H9 (cell line): ENCODE data around the gene DNER. TPM values are rescaled to one million over a fixed set of nuclear protein-coding genes. Genes with fewer than 3 reads are reported as not detected.
"Not testable (repeated sequence)": the region's sequence is repeated elsewhere in the genome, so short reads cannot be mapped to it uniquely, and the experiment has no call there.

ENCODE experiments used
- DNase-seq: peaks from one replicate; pipeline ENCODE4 v3.0.0-alpha.2; 2017
- H2AFZ ChIP-seq: one replicate; pipeline ENCODE4 v1.6.1; 2013; ENCODE audit warnings: mild to moderate bottlenecking, low read length, control low read depth, moderate library complexity
- H2AK5ac ChIP-seq: 2 replicates; pipeline ENCODE4 v1.6.1; 2013; ENCODE audit warnings: low read length, control low read depth, mixed read lengths; ENCODE audit not compliant: insufficient read length
- H2BK120ac ChIP-seq: one replicate; pipeline ENCODE4 v1.6.1; 2013; ENCODE audit warnings: low read depth, mild to moderate bottlenecking, low read length, control low read depth, inconsistent platforms; ENCODE audit not compliant: poor library complexity, severe bottlenecking
- H2BK12ac ChIP-seq: 2 replicates; pipeline ENCODE4 v1.6.1; 2013; ENCODE audit warnings: low read length, control low read depth, mixed read lengths, low read depth; ENCODE audit not compliant: insufficient read length
- H2BK15ac ChIP-seq: 2 replicates; pipeline ENCODE4 v1.6.1; 2013; ENCODE audit warnings: low read depth, low read length, control low read depth
- H2BK20ac ChIP-seq: one replicate; pipeline ENCODE4 v1.6.1; 2013; ENCODE audit warnings: low read depth, mild to moderate bottlenecking, low read length, control low read depth, inconsistent platforms; ENCODE audit not compliant: poor library complexity, severe bottlenecking
- H2BK5ac ChIP-seq: 2 replicates; pipeline ENCODE4 v1.6.1; 2013; ENCODE audit warnings: low read length, control low read depth, mixed read lengths; ENCODE audit not compliant: insufficient read length
- H3K14ac ChIP-seq: 2 replicates; pipeline ENCODE4 v1.6.1; 2013; ENCODE audit warnings: low read length, control low read depth; ENCODE audit not compliant: insufficient read depth
- H3K18ac ChIP-seq: 2 replicates; pipeline ENCODE4 v1.6.1; 2013; ENCODE audit warnings: low read depth, mild to moderate bottlenecking, mixed read lengths, low read length, control low read depth; ENCODE audit not compliant: insufficient read length
- H3K23ac ChIP-seq: 2 replicates; pipeline ENCODE4 v1.6.1; 2013; ENCODE audit warnings: low read length, control low read depth, mixed read lengths, low read depth; ENCODE audit not compliant: insufficient read length
- H3K23me2 ChIP-seq: 2 replicates; pipeline ENCODE4 v1.6.1; 2013; ENCODE audit warnings: low read depth, mild to moderate bottlenecking, mixed read lengths, low read length, control low read depth; ENCODE audit not compliant: insufficient read length, poor library complexity, severe bottlenecking
- H3K27ac ChIP-seq: 2 replicates; pipeline ENCODE4 v1.5.1; 2013; ENCODE audit warnings: low read length, control low read depth, mixed read lengths, low read depth; ENCODE audit not compliant: insufficient read length
- H3K27me3 ChIP-seq: 2 replicates; pipeline ENCODE4 v1.6.1; 2013; ENCODE audit warnings: low read length, control low read depth, inconsistent platforms; ENCODE audit not compliant: insufficient read depth
- H3K4ac ChIP-seq: 2 replicates; pipeline ENCODE4 v1.6.1; 2013; ENCODE audit warnings: low read depth, mild to moderate bottlenecking, control low read depth, inconsistent platforms, low read length, moderate library complexity
- H3K4me1 ChIP-seq: 2 replicates; pipeline ENCODE4 v1.6.1; 2013; ENCODE audit warnings: low read length, control low read depth, inconsistent platforms; ENCODE audit not compliant: insufficient read depth
- H3K4me2 ChIP-seq: 2 replicates; pipeline ENCODE4 v1.6.1; 2013; ENCODE audit warnings: low read length, control low read depth, mixed read lengths; ENCODE audit not compliant: insufficient read length, insufficient read depth
- H3K56ac ChIP-seq: 2 replicates; pipeline ENCODE4 v1.6.1; 2013; ENCODE audit warnings: low read depth, mild to moderate bottlenecking, mixed read lengths, low read length, control low read depth; ENCODE audit not compliant: insufficient read length
- H3K79me1 ChIP-seq: 2 replicates; pipeline ENCODE4 v1.6.1; 2013; ENCODE audit warnings: low read depth, mild to moderate bottlenecking, moderate library complexity, low read length, control low read depth, inconsistent platforms; ENCODE audit not compliant: insufficient read depth, poor library complexity, severe bottlenecking
- H3K79me2 ChIP-seq: 2 replicates; pipeline ENCODE4 v1.6.1; 2013; ENCODE audit warnings: low read length, control low read depth, inconsistent platforms; ENCODE audit not compliant: insufficient read depth
- H3K9ac ChIP-seq: 2 replicates; pipeline ENCODE4 v1.6.1; 2013; ENCODE audit warnings: low read length, control low read depth, mixed read lengths; ENCODE audit not compliant: insufficient read length; ENCODE audit errors: extremely low read depth
- H3K9me3 ChIP-seq: one replicate; pipeline ENCODE4 v1.6.1; 2013; ENCODE audit warnings: low read depth, low read length, inconsistent platforms; ENCODE audit not compliant: control insufficient read depth
- H3T11ph ChIP-seq: one replicate; pipeline ENCODE4 v1.6.1; 2013; ENCODE audit warnings: mild to moderate bottlenecking, low read length, control low read depth, inconsistent platforms
- H4K20me1 ChIP-seq: one replicate; pipeline ENCODE4 v1.6.1; 2013; ENCODE audit not compliant: control insufficient read depth, insufficient read length, insufficient read depth
- H4K5ac ChIP-seq: 2 replicates; pipeline ENCODE4 v1.6.1; 2013; ENCODE audit warnings: low read depth, mild to moderate bottlenecking, mixed read lengths, low read length, control low read depth; ENCODE audit not compliant: insufficient read length
- H4K8ac ChIP-seq: replicated peaks from 2 replicates; pipeline ENCODE4 v1.6.1; 2013; ENCODE audit warnings: low read length, control low read depth, mixed read lengths, low read depth; ENCODE audit not compliant: insufficient read length
- H4K91ac ChIP-seq: 2 replicates; pipeline ENCODE4 v1.6.1; 2013; ENCODE audit warnings: low read depth, mild to moderate bottlenecking, moderate library complexity, mixed read lengths, low read length, control low read depth; ENCODE audit not compliant: insufficient read length
- H3K27ac Mint-ChIP-seq, 3 experiments: 2 replicates in 2 of 3; 3 replicates in 1 of 3; pipeline ENCODE4 v1.8.0; 2020 to 2021; ENCODE audit warnings: mixed read lengths in 3 of 3, mild to moderate bottlenecking in 1 of 3, moderate library complexity in 1 of 3
- H3K27me3 Mint-ChIP-seq: 2 replicates; pipeline ENCODE4 v1.8.0; 2021; ENCODE audit warnings: low read depth, mild to moderate bottlenecking, moderate library complexity, mixed read lengths
- H3K36me3 Mint-ChIP-seq, 3 experiments: 2 replicates in 2 of 3; 3 replicates in 1 of 3; pipeline ENCODE4 v1.8.0; 2020 to 2021; ENCODE audit warnings: low read depth in 3 of 3, mixed read lengths in 3 of 3; ENCODE audit not compliant: insufficient read depth in 1 of 3
- H3K4me1 Mint-ChIP-seq, 2 experiments: 2 replicates each; pipeline ENCODE4 v1.8.0; 2020; ENCODE audit warnings: mixed read lengths in 2 of 2
- H3K4me3 Mint-ChIP-seq, 2 experiments: 2 replicates in 1 of 2; 3 replicates in 1 of 2; pipeline ENCODE4 v1.8.0; 2020 to 2021; ENCODE audit warnings: mild to moderate bottlenecking in 2 of 2, mixed read lengths in 2 of 2, moderate library complexity in 1 of 2
- H3K9me3 Mint-ChIP-seq, 2 experiments: 2 replicates in 1 of 2; 3 replicates in 1 of 2; pipeline ENCODE4 v1.8.0; 2020; ENCODE audit warnings: mild to moderate bottlenecking in 2 of 2, mixed read lengths in 2 of 2, moderate library complexity in 1 of 2
- CTCF ChIP-seq: fragments of 200-600 bp; sonication (generic); conservative IDR thresholded peaks from 3 replicates; pipeline ENCODE4 v1.8.0; 2021; ENCODE audit warnings: antibody characterized with exemption, mild to moderate bottlenecking
- WGBS: extraction: QIAGEN DNeasy Blood & Tissue Kit; methylation state at CpG from one replicate; pipeline ENCODE4 v1.1.7; 2013; ENCODE audit warnings: missing lambda C conversion rate, low lambda C conversion rate, mixed read lengths; ENCODE audit not compliant: insufficient read length; ENCODE audit errors: extremely low coverage; 5-methylcytosine and 5-hydroxymethylcytosine counted together
- total RNA-seq: library from RNA; stranded (reverse); gene quantifications from 2 replicates; pipeline ENCODE4 v1.2.1, GENCODE V29; 2021

Gene DNER
- total RNA-seq, 1 experiment from 2014 or later: 1.0 TPM

GRCh38 chr2:229748950-229749349 is 34.6 kb upstream of the DNER start:
- Histone ChIP-seq H3K4me2 (no peak overlapping the region), H4K8ac (no peak overlapping the region), H3K27ac (no peak overlapping the region), H3K4me1 (no peaks in the 10 kb centered on the region), H3K79me1 (no peaks in the 10 kb centered on the region), H3K14ac (no peak overlapping the region), H3K27me3 (no peaks in the 10 kb centered on the region), H3K23ac (no peak overlapping the region), H2BK15ac (no peak overlapping the region), H2BK20ac (no peak overlapping the region), H3T11ph (no peak overlapping the region), H2AFZ (no peak overlapping the region), H3K4ac (no peak overlapping the region), H3K18ac (no peak overlapping the region), H4K20me1 (no peaks in the 10 kb centered on the region), H4K91ac (no peak overlapping the region), H4K5ac (no peak overlapping the region), H2AK5ac (no peak overlapping the region), H2BK120ac (no peak overlapping the region), H3K79me2 (no peaks in the 10 kb centered on the region), H3K56ac (no peak overlapping the region), H2BK5ac (no peak overlapping the region), H3K9ac (no peak overlapping the region), H3K23me2 (no peaks in the 10 kb centered on the region), H2BK12ac (no peak overlapping the region), H3K9me3 (no peaks in the 10 kb centered on the region)
- H3K9me3 Mint-ChIP-seq: peaks cover 3 to 9% of the 10 kb centered on the region in 2 experiments; a peak in 3 of 5 replicates
- WGBS: no CpG with 5 or more reads among the region's 3 CpGs
- no peaks in the 10 kb centered on the region for H3K27me3 Mint-ChIP-seq
- no peak for DNase-seq
- H3K36me3 Mint-ChIP-seq: peaks cover 0 to 9% (median 1%) of the 10 kb centered on the region in 3 experiments; a peak in 3 of 7 replicates
- peak; percentile 36; the same call in 2 of the 3 replicates for TF ChIP-seq CTCF
- peak overlapping the region in 1 of 3 experiments; percentile 24; a peak in 1 of 7 replicates for H3K27ac Mint-ChIP-seq
- H3K4me1 Mint-ChIP-seq: peaks cover 10 to 12% of the 10 kb centered on the region in 2 experiments
- H3K4me3 Mint-ChIP-seq: no peak overlapping the region

DNA sequence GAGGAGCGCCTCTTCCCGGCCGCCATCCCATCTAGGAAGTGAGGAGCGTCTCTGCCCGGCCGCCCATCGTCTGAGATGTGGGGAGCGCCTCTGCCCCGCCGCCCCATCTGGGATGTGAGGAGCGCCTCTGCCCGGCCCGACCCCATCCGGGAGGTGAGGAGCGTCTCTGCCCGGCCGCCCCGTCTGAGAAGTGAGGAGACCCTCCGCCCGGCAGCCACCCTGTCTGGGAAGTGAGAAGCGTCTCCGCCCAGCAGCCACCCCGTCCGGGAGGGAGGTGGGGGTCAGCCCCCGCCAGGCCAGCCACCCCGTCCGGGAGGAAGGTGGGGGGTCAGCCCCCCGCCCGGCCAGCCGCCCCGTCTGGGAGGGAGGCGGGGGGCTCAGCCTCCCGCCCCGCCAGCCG is 28.3 kb upstream of the DNER start:
- H2BK5ac ChIP-seq, H3K18ac ChIP-seq, H3K14ac ChIP-seq, H3K23me2 ChIP-seq, H3K27ac ChIP-seq, H3T11ph ChIP-seq, H3K27me3 ChIP-seq, H3K4ac ChIP-seq, H4K8ac ChIP-seq, H3K79me2 ChIP-seq, H3K4me1 Mint-ChIP-seq, H2AK5ac ChIP-seq, H4K20me1 ChIP-seq, H4K5ac ChIP-seq, H3K56ac ChIP-seq, DNase-seq, H4K91ac ChIP-seq, H2BK120ac ChIP-seq, H3K27me3 Mint-ChIP-seq, H2BK12ac ChIP-seq, H3K4me1 ChIP-seq, H3K23ac ChIP-seq, H3K4me2 ChIP-seq, H3K27ac Mint-ChIP-seq, H3K9me3 ChIP-seq, H3K4me3 Mint-ChIP-seq, H2BK15ac ChIP-seq, H3K9ac ChIP-seq, H2AFZ ChIP-seq, H3K79me1 ChIP-seq, H2BK20ac ChIP-seq: not testable (repeated sequence)
- Mint-ChIP-seq H3K9me3 (peaks cover 40 to 57% of the 10 kb centered on the region in 2 experiments), H3K36me3 (peaks cover 9 to 45% (median 18%) of the 10 kb centered on the region in 3 experiments)
- no CpG with 5 or more reads among the region's 35 CpGs for WGBS
